H1 (cell line): ENCODE measurements around the gene KIF5C. TPM values are rescaled to one million over a fixed set of nuclear protein-coding genes. Genes with fewer than 3 reads are reported as not detected.

ENCODE experiments used
- CREB1 ChIP-seq: IDR thresholded peaks from 2 replicates; pipeline ENCODE4 v1.6.1; 2012; ENCODE audit warnings: inconsistent platforms
- MAFK ChIP-seq: IDR thresholded peaks from 2 replicates; pipeline ENCODE4 v1.6.1; 2012; ENCODE audit warnings: low read depth, mild to moderate bottlenecking, improper control_type of control experiment, low read length
- RBBP5 ChIP-seq: IDR thresholded peaks from 2 replicates; pipeline ENCODE4 v1.7.1; 2012; ENCODE audit warnings: low read depth, mild to moderate bottlenecking, inconsistent platforms, low read length, moderate library complexity, borderline replicate concordance
- TAF1 ChIP-seq: IDR thresholded peaks from 2 replicates; pipeline ENCODE4 v1.6.1; 2011; ENCODE audit warnings: mild to moderate bottlenecking, low read depth, low read length
- polyA plus RNA-seq, 7 experiments: library from polyadenylated mRNA; depleted of rRNA in 3 of 7; stranded (reverse) in 5 of 7; unstranded in 2 of 7; fragments of >200 nt in 5 of 7; fragments of 200-250 nt in 2 of 7; gene quantifications; 1 replicate in 5 of 7; 2 replicates in 1 of 7; 4 replicates in 1 of 7; pipeline versions ENCODE4 v1.2.1 to v1.2.3, GENCODE V29; 2011 to 2013; ENCODE audit warnings: missing spikeins in 2 of 7, mixed read lengths in 2 of 7
- total RNA-seq: library from RNA; stranded (reverse); fragmentation: NEBNext Ultra II Directional; extraction: Animal tissue kit (Norgen Biotek cat#: 25700); gene quantifications from 2 replicates; pipeline ENCODE4 v1.2.1, GENCODE V29; 2021

Gene KIF5C
- total and polyA plus RNA-seq, 2 of the 8 experiments (the other 6 are each of a cell fraction or from before 2014, with no cell fraction given): 16.3 to 66.4 TPM

- no peak for TF ChIP-seq RBBP5
- no peak for TF ChIP-seq TAF1
- TF ChIP-seq MAFK: no peak
- no peak for TF ChIP-seq CREB1
Observed at GRCh38 chr2:149027590-149028250, 152.7 kb downstream of the KIF5C start (continued).
